ENCODE results near the gene UNC13B. TPM values are rescaled to one million over a fixed set of nuclear protein-coding genes. Genes with fewer than 3 reads are reported as not detected.

UNC13B gene
- total and polyA plus RNA-seq, 2 of the 13 experiments (the other 11 are each of a cell fraction or from before 2014, with no cell fraction given) = 14.0 to 18.3 TPM

GRCh38 chr9:35191105-35191504, 29.3 kb downstream of the UNC13B start (continued):
- TF ChIP-seq SP140L (CRISPR knock-in tag; IDR thresholded peaks at IDR 0.05; ENCODE audit: borderline replicate concordance) (no peak), MTA3 (CRISPR knock-in tag; IDR thresholded peaks at IDR 0.05) (no peak), ZFY (CRISPR knock-in tag; IDR thresholded peaks at IDR 0.05) (no peak), ZNF841 (CRISPR knock-in tag; IDR thresholded peaks at IDR 0.05; ENCODE audit: borderline replicate concordance) (no peak), RFX5 (IDR thresholded peaks at IDR 0.05; ENCODE audit: low read depth, low read length) (no peak), GPN1 (CRISPR knock-in tag; IDR thresholded peaks at IDR 0.05; ENCODE audit: borderline replicate concordance) (no peak), NR1H2 (CRISPR knock-in tag; IDR thresholded peaks at IDR 0.05; ENCODE audit: borderline replicate concordance, low read depth) (no peak), NFRKB (IDR thresholded peaks at IDR 0.05) (no peak), KDM5A (IDR thresholded peaks at IDR 0.05; ENCODE audit: borderline replicate concordance, low read length) (no peak), FOXA1 (IDR thresholded peaks at IDR 0.05) (no peak), FOXA1 (CRISPR knock-in tag; IDR thresholded peaks at IDR 0.05) (no peak)

DNA sequence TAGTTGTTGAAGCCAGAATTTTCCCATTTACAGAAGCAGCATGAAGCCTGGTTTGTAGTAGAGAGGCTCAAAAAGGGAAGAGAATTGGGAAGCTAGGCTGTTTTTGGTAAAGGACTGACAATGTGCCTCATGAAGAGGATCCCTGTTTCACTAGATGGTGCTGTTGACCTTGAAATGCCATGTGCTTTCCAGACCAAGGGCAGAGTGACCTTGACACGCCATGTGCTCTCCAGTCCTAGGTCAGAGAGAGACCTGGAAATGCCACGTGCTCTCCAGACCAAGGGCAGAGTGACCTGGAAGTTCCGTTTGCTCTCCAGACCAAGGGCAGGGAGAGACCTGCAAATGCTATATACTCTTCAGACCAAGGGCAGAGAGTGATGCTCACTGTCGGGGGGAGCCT, 32.0 kb downstream of the UNC13B start:
- in situ Hi-C loops (cut with HindIII; ENCODE audit: extremely low pct_ligation_motif_present, low pct_unique_long_range_greater_than_20kb) = loop anchor here (10.0 kb wide), 1 partner anchor 281 kb away; no protein-coding TSS in a partner anchor
- peak; percentile 52 for ATAC-seq
- peak; percentile 64 for DNase-seq (ENCODE audit: low spot score)
- H4K20me1 ChIP-seq (ENCODE audit: insufficient read depth, low read length) = no peaks in the 10 kb centered on the region
- H3K27me3 ChIP-seq (ENCODE audit: control insufficient read depth in 1 of 2, insufficient read depth in 2 of 2, low read length in 2 of 2) = no peaks in the 10 kb centered on the region
- H3K27ac ChIP-seq (ENCODE audit: extremely low read length, insufficient read depth, low read length) = peak overlapping the region; percentile 33
- H3K79me2 ChIP-seq (ENCODE audit: insufficient read depth, low read length) = no peaks in the 10 kb centered on the region
- CTCF ChIA-PET (ENCODE audit: low intra/inter-chr PET ratio, low total read pairs) = interaction anchor here (0.8 kb wide), 2 partner anchors 64 to 283 kb away, joined by 5 to 6 read pairs; no protein-coding TSS in a partner anchor
- no peak overlapping the region for H2AFZ ChIP-seq (ENCODE audit: low read length)
- intact Hi-C loops (cut with micrococcal nuclease; ENCODE audit: unreplicated experiment) = loop anchor here (1.0 to 10.0 kb wide), 3 partner anchors 64 to 361 kb away; no protein-coding TSS in a partner anchor
- H3K36me3 ChIP-seq (replicated peaks in 1 of 2; ENCODE audit: control insufficient read depth in 1 of 2, insufficient read depth in 2 of 2, low read length in 2 of 2) = peaks cover 1 to 4% of the 10 kb centered on the region in 2 experiments; a peak in 2 of 5 replicates
- BruUV-seq (replicated peaks) = no TSS peak
- FAIRE-seq = peak; percentile 77
- no peak overlapping the region for H3K4me3 ChIP-seq (replicated peaks in 1 of 3; ENCODE audit: insufficient read depth in 1 of 3, low read depth in 2 of 3, low read length in 3 of 3)
- POLR2A ChIA-PET = no interaction called here
- H3K9ac ChIP-seq (ENCODE audit: insufficient read depth, low read depth, low read length) = no peak overlapping the region
- no peak overlapping the region for H3K4me2 ChIP-seq (ENCODE audit: low read depth, low read length)
- 80% methylated on average over 3 of the region's 4 CpGs for WGBS (ENCODE audit: low lambda C conversion rate)
- H3K4me1 ChIP-seq (ENCODE audit: insufficient read depth, low read length) = peaks cover 11% of the 10 kb centered on the region
- H3K9me3 ChIP-seq (ENCODE audit: low read length) = no peaks in the 10 kb centered on the region
- TF ChIP-seq KLF9 (CRISPR knock-in tag; IDR thresholded peaks at IDR 0.05; ENCODE audit: low read depth) (no peak), ZNF3 (CRISPR knock-in tag; IDR thresholded peaks at IDR 0.05) (no peak), MYNN (CRISPR knock-in tag; IDR thresholded peaks at IDR 0.05; ENCODE audit: low read depth) (no peak), ZNF501 (CRISPR knock-in tag; IDR thresholded peaks at IDR 0.05) (0 out of 2 replicates have a peak, but pooled peaks have one; percentile 35), ZKSCAN8 (CRISPR knock-in tag; IDR thresholded peaks at IDR 0.05; ENCODE audit: borderline replicate concordance) (no peak), ZNF598 (CRISPR knock-in tag; IDR thresholded peaks at IDR 0.05; ENCODE audit: borderline replicate concordance) (no peak), DDIT3 (CRISPR knock-in tag; IDR thresholded peaks at IDR 0.05) (no peak), GABPB1 (CRISPR knock-in tag; IDR thresholded peaks at IDR 0.05) (no peak), ZNF777 (CRISPR knock-in tag; IDR thresholded peaks at IDR 0.05) (no peak), SETDB1 (CRISPR knock-in tag; IDR thresholded peaks at IDR 0.05; ENCODE audit: borderline replicate concordance) (no peak), MXD1 (CRISPR knock-in tag; IDR thresholded peaks at IDR 0.05) (no peak), RFX5 (IDR thresholded peaks at IDR 0.05; ENCODE audit: low read depth, low read length) (no peak), ZSCAN12 (CRISPR knock-in tag; IDR thresholded peaks at IDR 0.05) (no peak), BRD4 (CRISPR knock-in tag; IDR thresholded peaks at IDR 0.05) (no peak)
- TF ChIP-seq, protein P1, sequence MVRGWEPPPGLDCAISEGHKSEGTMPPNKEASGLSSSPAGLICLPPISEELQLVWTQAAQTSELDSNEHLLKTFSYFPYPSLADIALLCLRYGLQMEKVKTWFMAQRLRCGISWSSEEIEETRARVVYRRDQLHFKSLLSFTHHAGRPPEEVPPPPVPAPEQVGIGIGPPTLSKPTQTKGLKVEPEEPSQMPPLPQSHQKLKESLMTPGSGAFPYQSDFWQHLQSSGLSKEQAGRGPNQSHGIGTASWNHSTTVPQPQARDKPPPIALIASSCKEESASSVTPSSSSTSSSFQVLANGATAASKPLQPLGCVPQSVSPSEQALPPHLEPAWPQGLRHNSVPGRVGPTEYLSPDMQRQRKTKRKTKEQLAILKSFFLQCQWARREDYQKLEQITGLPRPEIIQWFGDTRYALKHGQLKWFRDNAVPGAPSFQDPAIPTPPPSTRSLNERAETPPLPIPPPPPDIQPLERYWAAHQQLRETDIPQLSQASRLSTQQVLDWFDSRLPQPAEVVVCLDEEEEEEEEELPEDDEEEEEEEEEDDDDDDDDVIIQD (CRISPR knock-in tag; IDR thresholded peaks at IDR 0.05; ENCODE audit: low read depth) = peak; percentile 68; the same call in 1 of the 2 replicates
- TF ChIP-seq, protein P2, sequence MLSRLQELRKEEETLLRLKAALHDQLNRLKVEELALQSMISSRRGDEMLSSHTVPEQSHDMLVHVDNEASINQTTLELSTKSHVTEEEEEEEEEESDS (CRISPR knock-in tag; IDR thresholded peaks at IDR 0.05; ENCODE audit: borderline replicate concordance) = no peak
